ENCODE results near the gene JARID2.

JARID2 gene

DNA sequence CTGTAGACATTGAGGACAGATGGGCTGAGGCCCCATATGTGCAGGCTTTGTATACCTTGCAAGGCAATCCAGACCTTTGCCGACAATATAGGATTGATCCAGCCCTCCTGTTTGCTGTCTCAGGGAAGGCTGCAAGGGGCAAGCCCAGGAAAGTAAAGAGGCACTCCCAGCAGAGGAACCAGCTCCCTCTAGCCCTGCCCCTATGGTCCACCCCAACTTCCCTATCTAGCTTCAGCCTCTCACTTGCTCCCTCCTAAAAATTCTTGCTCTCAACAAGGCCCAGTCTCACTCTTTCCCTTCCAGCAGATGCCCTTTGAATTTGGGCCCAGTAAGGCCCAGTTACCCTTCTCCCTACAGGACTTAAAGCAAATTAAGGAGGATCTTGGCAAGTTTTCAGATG, 92.6 kb downstream of the JARID2 start:
- no peak for DNase-seq

DNA sequence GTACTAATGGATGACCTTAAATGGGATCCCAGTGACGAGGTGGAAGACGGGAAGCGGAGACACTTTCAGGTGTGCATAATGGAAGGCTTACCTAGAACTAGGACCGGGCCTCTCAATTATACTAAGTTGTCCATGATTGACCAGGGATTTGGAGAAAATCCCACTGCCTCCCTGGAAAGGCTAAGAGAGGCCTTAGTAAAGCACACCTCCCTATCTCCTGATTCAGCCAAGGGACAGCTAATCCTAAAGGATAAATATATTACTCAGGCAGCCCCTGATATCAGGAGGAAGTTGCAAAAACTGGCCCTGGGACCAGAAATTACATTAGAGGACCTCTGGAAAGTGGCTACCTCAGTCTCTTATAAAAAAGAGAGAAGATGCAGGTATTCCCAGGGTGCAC, 93.2 kb downstream of the JARID2 start:
- DNase-seq: no peak

DNA sequence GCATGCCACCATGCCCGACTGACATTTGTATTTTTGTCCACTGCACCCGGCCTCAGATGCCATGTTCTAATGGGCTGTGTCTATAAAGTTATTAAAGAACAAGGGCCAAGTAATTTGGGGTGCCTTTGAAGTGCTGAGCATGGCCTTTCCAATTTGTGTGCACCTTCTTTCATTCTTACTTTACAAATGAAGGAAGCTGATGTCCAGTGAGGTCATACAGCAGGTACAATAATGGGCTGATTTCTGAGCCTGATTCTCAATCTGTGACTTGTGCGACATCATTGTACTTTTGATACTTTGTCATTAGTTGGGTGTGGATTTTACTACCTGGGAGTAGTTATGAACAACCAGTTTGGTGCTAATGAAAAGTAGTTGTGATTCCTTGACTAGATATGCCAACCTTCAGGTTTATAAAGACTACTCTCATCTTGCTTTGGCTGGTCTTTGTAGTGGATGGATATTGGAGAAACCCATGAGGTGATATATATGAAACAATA, 94.3 kb downstream of the JARID2 start:
- DNase-seq: no peak

- no peak for DNase-seq
These were observed 94.9 kb downstream of the JARID2 start for GRCh38 chr6:15340775-15341174.

DNA sequence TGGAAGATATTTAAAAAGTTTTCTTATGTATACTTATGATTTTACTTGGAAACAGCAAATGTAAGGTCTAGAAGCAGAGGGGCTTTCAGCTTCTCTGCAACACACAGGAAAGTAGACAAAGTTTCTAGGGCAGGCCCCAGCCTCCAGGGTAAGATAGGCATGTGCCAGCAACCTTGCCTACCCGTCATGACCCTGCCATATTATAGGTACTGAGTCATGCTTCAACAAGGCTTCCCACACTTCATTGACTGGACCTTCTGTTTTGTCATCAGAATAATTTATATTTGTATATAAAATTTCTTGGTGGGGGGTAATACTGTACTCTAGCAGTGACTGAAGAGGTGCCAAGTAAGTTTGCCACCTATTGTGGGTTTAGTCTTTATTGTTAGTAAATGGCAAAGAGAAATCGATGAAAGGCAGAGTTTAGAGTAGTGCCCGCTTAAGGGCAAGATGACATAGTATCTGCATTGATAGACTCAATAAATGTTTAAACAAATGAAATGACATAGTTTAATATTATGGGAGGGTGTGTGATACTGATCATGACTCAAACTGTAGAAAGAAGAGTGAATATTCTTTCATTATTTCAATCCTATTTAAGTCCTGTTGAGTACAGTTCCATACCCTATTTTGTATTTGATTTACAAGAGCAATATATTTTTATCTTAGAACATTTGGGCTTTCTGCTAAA, 95.6 kb downstream of the JARID2 start:
- no peak for DNase-seq

DNA sequence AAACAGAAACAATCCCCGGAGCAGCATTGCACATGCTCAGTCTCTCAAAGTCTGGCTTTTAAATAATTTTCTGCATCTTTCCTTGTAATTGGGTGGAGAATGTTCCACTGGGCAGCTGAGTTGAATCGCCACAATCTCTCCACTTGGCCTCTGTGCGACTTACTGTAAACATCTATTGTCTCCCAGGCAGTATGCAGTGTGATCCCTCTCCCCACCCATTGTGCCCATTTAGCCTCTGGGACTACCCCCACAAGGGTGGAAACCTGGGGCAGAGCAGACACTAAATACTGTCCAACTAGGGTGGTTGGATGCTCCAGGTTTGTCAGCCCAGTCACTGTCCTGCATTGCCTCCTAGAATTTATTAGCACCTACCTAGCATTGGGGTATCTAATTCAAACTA, 96.2 kb downstream of the JARID2 start:
- DNase-seq: no peak

DNA sequence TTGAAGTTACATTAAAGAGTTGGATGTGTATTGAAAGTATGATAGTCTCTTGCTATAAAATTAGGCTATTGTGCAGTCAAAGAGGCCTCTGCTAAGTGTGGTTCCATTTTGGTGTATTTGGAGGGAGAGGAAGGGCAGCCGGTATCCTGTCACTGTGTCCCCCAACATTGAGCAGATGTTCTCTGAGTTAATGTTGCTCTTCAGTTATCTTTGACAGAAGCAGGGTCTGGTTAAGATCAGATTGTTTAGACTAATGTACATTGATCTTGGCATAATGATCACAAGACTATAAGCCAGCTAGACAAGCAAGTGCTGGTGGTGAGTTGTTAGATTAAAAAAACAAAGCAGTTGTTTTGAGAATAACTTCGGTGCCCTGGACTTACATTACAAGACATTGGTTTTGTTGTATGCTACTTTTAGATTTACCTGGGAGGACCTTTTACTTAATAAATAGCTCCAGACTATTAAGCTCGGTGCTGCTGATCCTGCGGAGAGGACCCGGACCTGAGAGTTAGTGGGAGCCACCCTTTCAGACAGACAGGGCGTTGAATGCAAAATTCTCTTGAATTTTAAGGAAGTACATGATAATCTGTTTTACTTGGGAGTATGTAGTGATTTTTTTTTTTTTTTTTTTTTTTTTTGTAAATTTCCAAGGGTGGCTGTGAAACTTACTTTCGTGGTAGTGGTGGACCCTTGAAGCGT, 97.8 kb downstream of the JARID2 start:
- no peak for DNase-seq

- DNase-seq: no peak
These were observed 98.3 kb downstream of the JARID2 start for GRCh38 chr6:15344192-15344519.

GRCh38 chr6:15344831-15345230, 99.0 kb downstream of the JARID2 start:
- DNase-seq: no peak

DNA sequence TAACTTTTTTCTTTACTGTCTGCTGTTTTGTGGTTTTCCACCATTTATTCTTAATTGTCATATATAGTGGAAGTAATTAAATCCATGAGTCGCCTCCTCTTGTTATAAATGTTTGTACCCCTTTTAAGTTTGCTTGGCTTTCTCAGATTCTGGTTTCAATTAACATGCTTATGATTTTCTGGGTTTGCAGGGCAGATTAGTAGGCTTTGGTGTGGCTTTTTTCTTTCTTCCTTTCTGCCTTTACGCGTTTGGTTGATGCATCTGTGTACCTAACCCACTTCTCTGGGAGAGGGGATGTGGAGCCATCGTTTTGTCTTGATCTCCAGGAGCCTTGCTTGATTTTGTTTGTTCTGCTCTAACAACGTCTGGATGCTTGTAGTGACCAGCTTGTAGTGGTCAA, 100.4 kb downstream of the JARID2 start:
- DNase-seq: no peak

- DNase-seq: no peak
These were observed 102.7 kb downstream of the JARID2 start for GRCh38 chr6:15348528-15348927.

- DNase-seq: no peak
These were observed 103.5 kb downstream of the JARID2 start for GRCh38 chr6:15349379-15349778.

DNA sequence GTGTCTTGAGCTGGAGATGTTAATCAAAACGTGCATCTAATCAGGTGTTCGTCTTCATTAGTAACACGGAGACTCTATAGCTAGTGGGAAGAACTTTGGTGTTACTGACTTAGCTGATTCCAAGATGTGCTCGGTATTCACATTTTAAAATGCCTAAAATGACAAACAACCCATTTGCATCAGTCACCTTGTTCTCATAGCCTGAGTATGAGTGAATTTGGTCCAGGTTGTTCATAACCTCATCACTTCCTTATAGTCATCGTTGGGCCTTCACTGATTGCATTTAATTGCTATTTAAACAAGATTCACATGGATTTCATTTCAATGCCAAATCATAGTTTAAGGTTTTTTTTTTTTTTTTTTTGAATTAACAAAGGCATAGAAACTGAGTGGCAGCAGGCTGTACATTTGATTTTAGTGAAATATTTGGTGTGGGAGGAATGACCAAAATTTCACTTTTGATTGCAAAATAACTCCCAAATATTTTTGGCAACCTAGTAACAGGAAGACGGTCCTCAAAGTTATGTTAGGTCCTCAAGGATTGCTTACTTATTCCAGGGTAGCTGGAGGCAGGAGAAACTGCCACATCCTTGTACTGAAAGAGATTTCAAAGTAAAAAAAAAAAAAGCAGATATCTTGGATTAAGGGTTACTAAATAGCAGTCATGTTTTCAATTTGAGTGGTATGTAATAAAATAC, 104.7 kb downstream of the JARID2 start:
- no peak for DNase-seq

DNA sequence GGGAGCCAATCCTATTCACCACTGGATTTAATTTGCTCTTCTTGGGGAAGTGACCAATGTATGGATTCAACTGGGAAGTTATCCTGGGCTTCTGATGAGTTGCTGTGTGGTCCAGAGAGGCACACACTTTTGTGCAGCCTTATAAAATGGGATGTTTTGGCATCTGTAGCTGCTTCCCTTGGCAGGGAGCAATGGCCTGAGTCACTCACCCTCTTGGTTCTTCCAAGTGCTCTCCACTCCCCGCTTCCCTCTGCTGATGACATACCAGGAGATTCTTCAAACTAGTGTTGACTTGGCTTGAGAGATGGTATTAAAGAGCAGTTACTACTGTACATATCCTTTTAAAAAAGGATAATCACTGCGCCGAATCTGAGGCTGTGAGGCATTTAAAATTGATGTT, 105.8 kb downstream of the JARID2 start:
- DNase-seq: peak; percentile 52

DNA sequence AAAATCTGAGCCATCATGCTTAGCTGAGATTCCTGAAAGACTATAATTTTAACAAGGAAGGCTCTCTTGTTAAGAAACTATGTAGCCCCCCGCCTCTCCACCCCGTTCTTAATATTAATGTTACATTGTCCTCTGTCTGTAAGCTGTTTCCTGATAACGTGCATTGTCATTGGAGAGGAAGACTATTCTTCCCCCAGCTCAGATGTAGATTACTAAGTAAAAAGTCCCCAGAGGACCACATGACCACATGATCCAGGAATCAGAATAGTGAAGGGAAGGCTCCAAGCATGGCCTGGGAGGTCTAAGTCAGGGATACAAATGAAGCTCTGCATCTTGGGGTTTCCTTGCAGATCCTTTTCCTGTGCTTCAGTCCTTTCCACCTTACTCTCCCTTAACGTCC, 106.4 kb downstream of the JARID2 start:
- no peak for DNase-seq

DNA sequence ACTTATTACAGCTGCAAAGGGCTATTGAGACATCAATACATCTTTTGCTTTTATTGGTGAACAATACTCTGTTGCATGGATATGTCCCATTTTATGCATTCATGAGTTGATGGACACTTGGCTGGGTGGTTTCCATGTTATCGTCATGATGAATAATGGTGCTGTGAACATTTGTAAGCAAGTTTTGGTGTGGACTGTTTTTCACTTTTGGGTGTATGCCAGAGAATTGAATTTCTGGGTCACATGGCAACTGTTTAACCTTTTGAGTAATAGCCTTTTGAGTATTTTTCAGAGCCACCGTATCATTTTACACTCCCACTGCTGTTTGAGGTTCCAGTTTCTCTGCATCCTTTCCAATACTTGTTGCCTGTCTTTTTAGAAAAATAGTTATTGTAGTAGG, 107.0 kb downstream of the JARID2 start:
- peak; percentile 80 for DNase-seq

DNA sequence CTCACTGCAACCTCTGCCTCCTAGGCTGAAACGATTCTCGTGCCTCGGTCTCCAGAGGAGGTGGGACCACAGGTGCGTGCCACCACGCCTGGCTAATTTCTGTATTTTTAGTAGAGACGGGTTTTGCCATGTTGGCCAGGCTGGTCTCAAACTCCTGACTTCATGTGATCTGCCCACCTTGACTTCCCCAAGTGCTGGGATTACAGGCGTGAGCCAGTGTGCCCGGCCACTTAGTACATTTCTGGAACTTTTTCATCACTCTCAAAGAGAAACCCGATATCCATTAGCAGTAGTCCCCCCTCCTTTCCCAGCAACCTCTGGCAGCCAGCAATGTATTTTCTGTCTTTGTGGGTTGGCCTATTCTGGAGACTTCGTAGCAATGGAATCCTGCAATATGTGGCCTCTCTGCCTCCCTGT, 109.8 kb downstream of the JARID2 start:
- DNase-seq: no peak

GRCh38 chr6:15356179-15356578, 110.3 kb downstream of the JARID2 start:
- DNase-seq: peak; percentile 68

GRCh38 chr6:15356937-15357336, 111.1 kb downstream of the JARID2 start:
- DNase-seq: no peak

DNA sequence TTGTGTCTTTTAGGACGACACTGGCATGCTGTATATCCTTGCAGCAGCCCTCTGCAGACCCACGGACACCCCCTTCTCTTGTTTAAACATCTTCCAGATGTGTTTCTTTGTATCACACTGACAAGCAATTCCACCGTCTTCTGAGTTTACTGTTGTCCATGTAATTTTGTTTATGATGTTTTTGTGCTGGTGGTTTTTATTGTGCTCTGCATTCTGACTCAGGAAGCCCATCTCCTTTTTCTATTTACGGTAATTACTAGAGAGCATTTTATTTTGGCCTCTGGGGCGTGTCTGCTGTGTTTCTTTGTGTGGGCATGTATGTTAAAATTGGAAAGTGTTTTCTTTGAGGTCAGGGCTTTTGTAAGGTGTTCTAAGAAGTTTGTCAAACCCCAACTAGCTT, 111.9 kb downstream of the JARID2 start:
- no peak for DNase-seq

- no peak for DNase-seq
These were observed 112.9 kb downstream of the JARID2 start for GRCh38 chr6:15358579-15359327.

DNA sequence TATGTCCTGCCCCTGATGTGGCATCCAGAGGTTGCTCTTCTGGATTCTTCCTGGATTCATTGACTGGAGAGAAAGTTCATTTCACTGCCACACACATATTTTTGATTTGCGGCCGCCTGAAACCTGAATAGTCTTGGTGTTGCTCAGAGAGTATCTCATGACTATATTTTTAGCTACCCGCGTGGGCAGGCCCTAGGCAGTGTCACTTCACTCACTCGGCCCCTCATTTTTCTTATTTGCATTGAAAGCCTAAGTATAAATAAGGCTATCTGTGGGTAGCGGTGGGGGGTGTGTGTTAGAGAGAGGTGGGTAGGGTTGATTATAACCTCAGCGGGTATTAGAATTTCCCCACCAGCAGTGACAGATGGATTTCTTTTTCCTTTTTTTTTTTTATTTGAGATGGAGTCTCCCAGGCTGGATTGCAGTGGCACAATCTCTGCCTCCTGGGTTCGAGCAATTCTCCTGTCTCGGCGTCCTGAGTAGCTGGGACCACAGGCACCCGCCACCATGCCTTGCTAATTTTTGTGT, 113.5 kb downstream of the JARID2 start:
- no peak for DNase-seq

- no peak for DNase-seq
These were observed 114.4 kb downstream of the JARID2 start for GRCh38 chr6:15360300-15360699.
